Thoracic aorta (tissue), 2 donors: ENCODE results near the gene RAB11FIP3. TPM values are rescaled to one million over a fixed set of nuclear protein-coding genes. Genes with fewer than 3 reads are reported as not detected.
"Not testable (repeated sequence)": the region's sequence is repeated elsewhere in the genome, so short reads cannot be mapped to it uniquely, and the experiment has no call there.

Source experiments
- ATAC-seq: fragments of 150-250 bp; one replicate; pipeline ENCODE4 v1.8.0; 2017; ENCODE audit warnings: low read depth; ENCODE audit not compliant: insufficient number of reproducible peaks, low FRiP score
- DNase-seq: peaks from one replicate; pipeline ENCODE4 v3.0.0-alpha.2; 2020; ENCODE audit warnings: low spot score
- H3K27ac ChIP-seq, 2 donors: fragments of 200-600 bp; sonication (generic); 1 replicate in 1 of 2; 2 replicates in 1 of 2; pipeline ENCODE4 v1.5.1; 2016; ENCODE audit warnings: mild to moderate bottlenecking in 2 of 2, moderate library complexity in 2 of 2
- H3K27me3 ChIP-seq: fragments of 200-600 bp; sonication (generic); replicated peaks from 2 replicates; pipeline ENCODE4 v1.6.0; 2016; ENCODE audit warnings: mild to moderate bottlenecking; ENCODE audit not compliant: insufficient read depth
- H3K36me3 ChIP-seq: fragments of 200-600 bp; sonication (generic); one replicate; pipeline ENCODE4 v1.5.1; 2016
- H3K4me1 ChIP-seq, 2 donors: fragments of 200-600 bp; sonication (generic); 1 replicate in 1 of 2; 2 replicates in 1 of 2; pipeline versions ENCODE4 v1.5.1 to v1.6.0; 2016; ENCODE audit warnings: low read depth in 2 of 2, mild to moderate bottlenecking in 1 of 2; ENCODE audit not compliant: control insufficient read depth in 1 of 2
- H3K4me3 ChIP-seq: fragments of 200-600 bp; sonication (generic); 2 replicates; pipeline ENCODE4 v1.5.1; 2016; ENCODE audit warnings: mild to moderate bottlenecking
- H3K9me3 ChIP-seq: fragments of 200-600 bp; sonication (generic); 2 replicates; pipeline ENCODE4 v1.5.1; 2016
- total RNA-seq, 2 donors: library from RNA; depleted of rRNA; stranded (reverse); fragments of >200 nt; gene quantifications; one replicate each; pipeline versions ENCODE4 v1.1.0 to v1.2.3, GENCODE V29; 2016
- TF ChIP-seq, protein P1 (sequence below): fragments of 200-600 bp; sonication (generic); IDR thresholded peaks from one replicate; pipeline ENCODE4 v1.5.1; 2019; ENCODE audit warnings: antibody characterized with exemption

RAB11FIP3 gene
- total RNA-seq, 2 donors from 2014 or later, result 70.1 to 71.1 TPM

DNA sequence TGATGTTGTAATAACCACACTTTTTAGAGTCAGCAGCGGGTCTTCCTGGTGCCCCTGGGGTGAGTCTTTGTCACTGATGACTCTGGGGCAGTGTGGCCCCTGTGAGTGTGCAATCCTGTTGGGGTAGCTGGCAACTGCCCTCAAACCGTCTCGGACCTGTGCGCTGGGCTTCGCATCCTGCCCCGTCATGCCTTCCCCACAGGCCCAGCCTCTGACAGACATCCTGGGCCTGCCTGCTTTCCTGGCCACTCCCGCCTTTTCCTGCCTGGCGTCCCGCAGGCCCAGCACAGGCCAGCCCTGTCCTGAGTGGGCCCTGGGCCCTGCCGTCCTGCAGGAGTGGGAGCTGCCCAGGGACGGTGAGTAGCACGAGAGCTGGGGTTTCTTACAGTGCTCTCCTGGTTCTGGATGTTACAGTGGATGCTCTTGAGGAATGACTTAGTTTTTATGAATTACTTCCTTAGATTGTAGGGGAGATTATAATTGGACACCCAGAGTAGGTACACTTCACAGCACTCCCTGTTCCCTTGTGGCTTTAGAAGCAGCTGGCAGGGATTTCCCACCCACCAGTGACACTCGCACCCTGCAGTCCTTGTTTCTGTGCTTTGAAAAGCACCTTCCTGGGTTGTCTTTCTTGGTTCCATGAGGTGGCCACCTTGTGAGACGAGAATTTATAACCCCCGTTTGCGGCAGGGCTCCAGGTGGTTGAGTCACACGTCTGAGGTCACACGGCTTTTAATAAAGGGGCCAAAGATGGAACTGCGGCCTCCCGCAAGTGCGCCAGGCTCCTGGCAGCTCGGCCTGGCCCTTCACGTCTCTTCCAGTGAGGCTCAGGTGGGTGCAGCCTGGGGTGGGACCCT is 52.1 kb downstream of the RAB11FIP3 start:
- H3K9me3 ChIP-seq, result no peaks in the 10 kb centered on the region
- no peak for DNase-seq
- no peak overlapping the region for H3K27ac ChIP-seq
- no peaks in the 10 kb centered on the region for H3K27me3 ChIP-seq
- no peak for ATAC-seq
- peaks cover 9% of the 10 kb centered on the region for H3K36me3 ChIP-seq
- no peak overlapping the region for H3K4me3 ChIP-seq
- TF ChIP-seq, protein P1, sequence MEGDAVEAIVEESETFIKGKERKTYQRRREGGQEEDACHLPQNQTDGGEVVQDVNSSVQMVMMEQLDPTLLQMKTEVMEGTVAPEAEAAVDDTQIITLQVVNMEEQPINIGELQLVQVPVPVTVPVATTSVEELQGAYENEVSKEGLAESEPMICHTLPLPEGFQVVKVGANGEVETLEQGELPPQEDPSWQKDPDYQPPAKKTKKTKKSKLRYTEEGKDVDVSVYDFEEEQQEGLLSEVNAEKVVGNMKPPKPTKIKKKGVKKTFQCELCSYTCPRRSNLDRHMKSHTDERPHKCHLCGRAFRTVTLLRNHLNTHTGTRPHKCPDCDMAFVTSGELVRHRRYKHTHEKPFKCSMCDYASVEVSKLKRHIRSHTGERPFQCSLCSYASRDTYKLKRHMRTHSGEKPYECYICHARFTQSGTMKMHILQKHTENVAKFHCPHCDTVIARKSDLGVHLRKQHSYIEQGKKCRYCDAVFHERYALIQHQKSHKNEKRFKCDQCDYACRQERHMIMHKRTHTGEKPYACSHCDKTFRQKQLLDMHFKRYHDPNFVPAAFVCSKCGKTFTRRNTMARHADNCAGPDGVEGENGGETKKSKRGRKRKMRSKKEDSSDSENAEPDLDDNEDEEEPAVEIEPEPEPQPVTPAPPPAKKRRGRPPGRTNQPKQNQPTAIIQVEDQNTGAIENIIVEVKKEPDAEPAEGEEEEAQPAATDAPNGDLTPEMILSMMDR, result no peak
- H3K4me1 ChIP-seq, result no peaks in the 10 kb centered on the region

DNA sequence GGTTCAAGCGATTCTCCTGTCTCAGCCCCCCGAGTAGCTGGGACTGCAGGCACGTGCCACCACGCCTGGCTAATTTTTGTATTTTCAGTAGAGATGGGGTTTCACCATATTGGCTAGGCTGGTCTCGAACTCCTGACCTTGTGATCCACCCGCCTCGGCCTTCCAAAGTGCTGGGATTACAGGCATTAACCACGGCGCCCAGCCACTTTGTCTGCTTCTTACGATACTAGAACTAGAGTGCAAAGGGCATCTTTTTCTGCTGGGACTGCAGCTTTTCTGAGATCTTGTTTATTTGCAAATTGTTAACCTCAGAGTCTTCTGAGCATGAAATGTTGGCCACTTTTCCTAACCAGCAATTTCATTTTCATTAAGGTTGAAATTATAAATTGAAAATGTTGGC is 52.8 kb downstream of the RAB11FIP3 start:
- not testable (repeated sequence) for DNase-seq, H3K4me3 ChIP-seq, H3K9me3 ChIP-seq, ATAC-seq, H3K36me3 ChIP-seq, H3K27me3 ChIP-seq, H3K27ac ChIP-seq, H3K4me1 ChIP-seq

- Histone ChIP-seq H3K27ac (no peak overlapping the region), H3K4me3 (no peak overlapping the region), H3K4me1 (no peaks in the 10 kb centered on the region), H3K9me3 (no peaks in the 10 kb centered on the region), H3K27me3 (no peaks in the 10 kb centered on the region), H3K36me3 (peaks cover 7% of the 10 kb centered on the region)
- TF ChIP-seq, protein P1, result no peak
- no peak for ATAC-seq
- DNase-seq, result no peak
Observed at GRCh38 chr16:482468-483185, 57.2 kb downstream of the RAB11FIP3 start.

GRCh38 chr16:483341-484075 is 58.1 kb downstream of the RAB11FIP3 start:
- ATAC-seq, result no peak
- no peaks in the 10 kb centered on the region for H3K27me3 ChIP-seq
- H3K4me3 ChIP-seq, result no peak overlapping the region
- no peak for DNase-seq
- TF ChIP-seq, protein P1, result no peak
- no peaks in the 10 kb centered on the region for H3K9me3 ChIP-seq
- H3K27ac ChIP-seq, result no peak overlapping the region
- H3K4me1 ChIP-seq, result no peaks in the 10 kb centered on the region
- H3K36me3 ChIP-seq, result peaks cover 7% of the 10 kb centered on the region

DNA sequence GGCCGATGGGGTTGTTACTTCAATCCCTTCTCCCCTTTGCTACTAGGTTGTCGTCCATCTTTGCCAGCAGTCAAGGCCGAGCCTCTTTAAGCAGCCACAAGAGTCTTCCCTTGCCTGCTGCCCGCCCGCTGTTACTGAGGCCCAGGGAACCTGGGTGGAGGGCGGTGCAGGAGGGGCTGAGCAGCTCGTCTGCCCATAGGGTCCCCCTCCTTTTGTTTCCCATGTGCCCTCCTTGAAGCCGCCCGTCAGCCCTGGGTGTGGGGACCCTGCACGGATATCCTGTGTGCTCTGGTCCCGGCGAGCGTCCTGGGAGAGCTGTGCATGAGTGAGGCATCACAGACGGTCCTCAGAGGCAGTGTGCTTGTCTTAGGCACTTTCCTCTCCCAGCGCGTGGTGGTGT is 64.2 kb downstream of the RAB11FIP3 start:
- no peaks in the 10 kb centered on the region for H3K27me3 ChIP-seq
- H3K4me3 ChIP-seq, result no peak overlapping the region
- H3K27ac ChIP-seq, result no peak overlapping the region
- TF ChIP-seq, protein P1, result no peak
- ATAC-seq (no peak), DNase-seq (no peak)
- H3K4me1 ChIP-seq, result no peaks in the 10 kb centered on the region
- H3K9me3 ChIP-seq, result no peaks in the 10 kb centered on the region
- peaks cover 16% of the 10 kb centered on the region for H3K36me3 ChIP-seq
